HepG2 (cell line): ENCODE data around the gene EPHA2. TPM values are rescaled to one million over a fixed set of nuclear protein-coding genes. Genes with fewer than 3 reads are reported as not detected.
A peak's percentile ranks its signal among the peaks of the same experiment; 100 is the strongest.

Experiments
- BRD4 ChIP-seq: sonication (generic); formaldehyde crosslinking; IDR thresholded peaks from 2 replicates; pipeline ENCODE4 v1.4.0; 2020; ENCODE audit warnings: missing genetic modification reagents
- CBX2 ChIP-seq, 2 experiments: fragments of 200-600 bp in 1 of 2; sonication (generic); formaldehyde crosslinking in 1 of 2; IDR thresholded peaks; 2 replicates each; pipeline versions ENCODE4 v1.7.0 to v1.8.1; 2018 to 2022; ENCODE audit warnings: low read depth in 2 of 2, low read length in 1 of 2, mild to moderate bottlenecking in 1 of 2, missing genetic modification reagents in 1 of 2
- ESRRA ChIP-seq: sonication (generic); formaldehyde crosslinking; IDR thresholded peaks from 2 replicates; pipeline ENCODE4 v1.5.1; 2020; ENCODE audit warnings: mild to moderate bottlenecking, low read depth, missing genetic modification reagents
- JDP2 ChIP-seq: sonication (generic); formaldehyde crosslinking; IDR thresholded peaks from 2 replicates; pipeline ENCODE4 v1.8.1; 2022; ENCODE audit warnings: missing genetic modification reagents, borderline replicate concordance
- PHF8 ChIP-seq: sonication (generic); formaldehyde crosslinking; IDR thresholded peaks from 2 replicates; pipeline ENCODE4 v1.5.0; 2020; ENCODE audit warnings: missing genetic modification reagents
- RBM39 ChIP-seq: fragments of 200-400 bp; formaldehyde crosslinking; IDR thresholded peaks from one replicate; pipeline ENCODE4 v1.6.1; 2018; ENCODE audit warnings: antibody characterized with exemption, mild to moderate bottlenecking, low read depth, low read length; ENCODE audit not compliant: poor library complexity, severe bottlenecking
- SIN3B ChIP-seq: fragments of 150-350 bp; IDR thresholded peaks from 2 replicates; pipeline ENCODE4 v1.6.1; 2014; ENCODE audit warnings: low read length
- TMF1 ChIP-seq: sonication (generic); formaldehyde crosslinking; IDR thresholded peaks from 2 replicates; pipeline ENCODE4 v1.8.1; 2022; ENCODE audit warnings: low read depth, missing genetic modification reagents
- ZBTB7B ChIP-seq: sonication (generic); formaldehyde crosslinking; IDR thresholded peaks from 2 replicates; pipeline ENCODE4 v1.4.0; 2020; ENCODE audit warnings: missing genetic modification reagents
- ZNF12 ChIP-seq: sonication (generic); formaldehyde crosslinking; IDR thresholded peaks from 2 replicates; pipeline ENCODE4 v1.5.0; 2020; ENCODE audit warnings: missing genetic modification reagents
- ZNF143 ChIP-seq: sonication (generic); formaldehyde crosslinking; IDR thresholded peaks from 2 replicates; pipeline ENCODE4 v1.4.0; 2020; ENCODE audit warnings: missing genetic modification reagents
- ZNF33B ChIP-seq: sonication (generic); formaldehyde crosslinking; IDR thresholded peaks from 2 replicates; pipeline ENCODE4 v1.5.1; 2020; ENCODE audit warnings: mild to moderate bottlenecking, missing genetic modification reagents
- ZNF563 ChIP-seq: sonication (generic); formaldehyde crosslinking; IDR thresholded peaks from 2 replicates; pipeline ENCODE4 v1.8.0; 2022; ENCODE audit warnings: mild to moderate bottlenecking, moderate library complexity, missing genetic modification reagents
- ZNF564 ChIP-seq: sonication (generic); formaldehyde crosslinking; IDR thresholded peaks from 2 replicates; pipeline ENCODE4 v1.8.1; 2023; ENCODE audit warnings: mild to moderate bottlenecking, missing genetic modification reagents
- polyA plus RNA-seq, 8 experiments: library from polyadenylated mRNA; depleted of rRNA in 3 of 8; stranded (reverse) in 7 of 8; unstranded in 1 of 8; fragments of >200 nt; fragmentation: Illumina TruSeq in 4 of 8; extraction: Trizol in 4 of 8; gene quantifications; 2 replicates each; pipeline versions ENCODE4 v1.2.1 to v1.2.3, GENCODE V29; 2011 to 2016; ENCODE audit warnings: low read depth in 4 of 8, missing spikeins in 1 of 8, mixed read lengths in 1 of 8; ENCODE audit not compliant: insufficient read depth in 1 of 8
- total RNA-seq, 5 experiments: library from RNA; depleted of rRNA; stranded (reverse); fragments of >200 nt; fragmentation: Illumina TruSeq; extraction: Trizol; gene quantifications; 2 replicates each; pipeline ENCODE4 v1.2.3, GENCODE V29; 2016; ENCODE audit warnings: low read depth in 1 of 5
- TF ChIP-seq, protein P1 (sequence below): sonication (generic); formaldehyde crosslinking; IDR thresholded peaks from 2 replicates; pipeline ENCODE4 v1.4.0; 2020; ENCODE audit warnings: missing genetic modification reagents, borderline replicate concordance
- TF ChIP-seq, protein P2 (sequence below): sonication (generic); formaldehyde crosslinking; IDR thresholded peaks from 2 replicates; pipeline ENCODE4 v1.4.0; 2020; ENCODE audit warnings: mild to moderate bottlenecking, missing genetic modification reagents
- TF ChIP-seq, protein P3 (sequence below): sonication (generic); formaldehyde crosslinking; IDR thresholded peaks from 2 replicates; pipeline ENCODE4 v1.4.0; 2020; ENCODE audit warnings: missing genetic modification reagents, mild to moderate bottlenecking, borderline replicate concordance

Gene EPHA2
- total and polyA plus RNA-seq, 2 of the 13 experiments (the other 11 are each of a cell fraction or from before 2014, with no cell fraction given), result 33.6 to 53.6 TPM

DNA sequence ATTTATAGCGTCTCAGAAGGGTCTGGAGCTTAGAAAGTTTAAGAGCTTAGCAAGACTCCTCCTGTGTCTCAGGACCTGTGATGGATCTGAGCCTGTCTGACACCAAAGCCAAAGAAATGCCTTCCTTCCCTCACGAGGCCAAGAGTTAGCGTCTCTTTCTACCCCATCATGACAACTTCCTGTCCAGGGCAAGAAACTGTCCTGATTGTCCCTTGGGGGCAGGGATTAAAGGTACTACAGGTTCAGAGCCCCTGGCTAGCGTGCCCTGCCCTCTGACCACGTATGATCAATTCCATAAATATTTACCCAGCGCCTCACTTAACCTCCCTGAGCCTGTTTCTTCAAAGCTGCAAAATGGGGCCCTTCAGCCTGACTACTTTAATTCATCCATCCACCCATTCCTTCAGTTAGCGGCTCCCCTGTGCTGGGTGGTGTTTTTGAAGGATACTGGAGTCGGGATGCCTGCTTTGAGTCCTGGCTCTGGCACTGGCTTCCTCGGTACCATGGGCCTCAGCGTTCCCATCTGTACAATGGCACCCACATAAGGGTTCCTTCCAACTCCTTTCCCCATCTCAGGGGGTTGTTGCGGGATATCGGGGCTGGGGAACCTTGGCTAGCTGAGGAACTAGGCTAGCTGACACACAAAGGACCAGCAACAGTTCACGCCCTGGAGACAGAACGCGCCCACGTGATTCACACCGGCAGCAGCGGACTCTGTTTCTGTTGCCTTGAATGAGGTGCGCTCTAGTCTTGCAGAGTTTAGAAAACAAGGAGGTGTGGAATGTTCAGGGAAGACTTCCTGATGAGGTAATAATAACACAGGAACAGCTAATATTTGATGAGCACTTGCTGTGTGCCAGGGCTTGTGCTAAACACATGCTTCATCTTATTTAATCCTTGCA, 23.0 kb upstream of the EPHA2 start (continued):
- TF ChIP-seq ESRRA (CRISPR knock-in tag) (peak; percentile 55; the same call in 1 of the 2 replicates), CBX2 (IDR thresholded peaks at IDR 0.05; ENCODE audit: low read depth, low read length) (no peak), CBX2 (CRISPR knock-in tag; IDR thresholded peaks at IDR 0.05; ENCODE audit: low read depth) (peak; percentile 72; the same call in 1 of the 2 replicates), BRD4 (CRISPR knock-in tag) (no peak), ZNF12 (no peak), ZNF564 (no peak), SIN3B (no peak), PHF8 (CRISPR knock-in tag) (peak; percentile 20; the same call in 1 of the 2 replicates), ZNF563 (no peak; the same call in 1 of the 2 replicates), ZBTB7B (CRISPR knock-in tag) (peak; percentile 50; the same call in 1 of the 2 replicates), RBM39 (no peak), ZNF143 (no peak), ZNF33B (CRISPR knock-in tag) (peak; percentile 37; the same call in 1 of the 2 replicates), TMF1 (CRISPR knock-in tag) (0 out of 2 replicates have a peak, but pooled peaks have one; percentile 72), JDP2 (no peak)
- TF ChIP-seq, protein P1, sequence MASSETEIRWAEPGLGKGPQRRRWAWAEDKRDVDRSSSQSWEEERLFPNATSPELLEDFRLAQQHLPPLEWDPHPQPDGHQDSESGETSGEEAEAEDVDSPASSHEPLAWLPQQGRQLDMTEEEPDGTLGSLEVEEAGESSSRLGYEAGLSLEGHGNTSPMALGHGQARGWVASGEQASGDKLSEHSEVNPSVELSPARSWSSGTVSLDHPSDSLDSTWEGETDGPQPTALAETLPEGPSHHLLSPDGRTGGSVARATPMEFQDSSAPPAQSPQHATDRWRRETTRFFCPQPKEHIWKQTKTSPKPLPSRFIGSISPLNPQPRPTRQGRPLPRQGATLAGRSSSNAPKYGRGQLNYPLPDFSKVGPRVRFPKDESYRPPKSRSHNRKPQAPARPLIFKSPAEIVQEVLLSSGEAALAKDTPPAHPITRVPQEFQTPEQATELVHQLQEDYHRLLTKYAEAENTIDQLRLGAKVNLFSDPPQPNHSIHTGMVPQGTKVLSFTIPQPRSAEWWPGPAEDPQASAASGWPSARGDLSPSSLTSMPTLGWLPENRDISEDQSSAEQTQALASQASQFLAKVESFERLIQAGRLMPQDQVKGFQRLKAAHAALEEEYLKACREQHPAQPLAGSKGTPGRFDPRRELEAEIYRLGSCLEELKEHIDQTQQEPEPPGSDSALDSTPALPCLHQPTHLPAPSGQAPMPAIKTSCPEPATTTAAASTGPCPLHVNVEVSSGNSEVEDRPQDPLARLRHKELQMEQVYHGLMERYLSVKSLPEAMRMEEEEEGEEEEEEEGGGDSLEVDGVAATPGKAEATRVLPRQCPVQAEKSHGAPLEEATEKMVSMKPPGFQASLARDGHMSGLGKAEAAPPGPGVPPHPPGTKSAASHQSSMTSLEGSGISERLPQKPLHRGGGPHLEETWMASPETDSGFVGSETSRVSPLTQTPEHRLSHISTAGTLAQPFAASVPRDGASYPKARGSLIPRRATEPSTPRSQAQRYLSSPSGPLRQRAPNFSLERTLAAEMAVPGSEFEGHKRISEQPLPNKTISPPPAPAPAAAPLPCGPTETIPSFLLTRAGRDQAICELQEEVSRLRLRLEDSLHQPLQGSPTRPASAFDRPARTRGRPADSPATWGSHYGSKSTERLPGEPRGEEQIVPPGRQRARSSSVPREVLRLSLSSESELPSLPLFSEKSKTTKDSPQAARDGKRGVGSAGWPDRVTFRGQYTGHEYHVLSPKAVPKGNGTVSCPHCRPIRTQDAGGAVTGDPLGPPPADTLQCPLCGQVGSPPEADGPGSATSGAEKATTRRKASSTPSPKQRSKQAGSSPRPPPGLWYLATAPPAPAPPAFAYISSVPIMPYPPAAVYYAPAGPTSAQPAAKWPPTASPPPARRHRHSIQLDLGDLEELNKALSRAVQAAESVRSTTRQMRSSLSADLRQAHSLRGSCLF (CRISPR knock-in tag), result no peak
- TF ChIP-seq, protein P2, sequence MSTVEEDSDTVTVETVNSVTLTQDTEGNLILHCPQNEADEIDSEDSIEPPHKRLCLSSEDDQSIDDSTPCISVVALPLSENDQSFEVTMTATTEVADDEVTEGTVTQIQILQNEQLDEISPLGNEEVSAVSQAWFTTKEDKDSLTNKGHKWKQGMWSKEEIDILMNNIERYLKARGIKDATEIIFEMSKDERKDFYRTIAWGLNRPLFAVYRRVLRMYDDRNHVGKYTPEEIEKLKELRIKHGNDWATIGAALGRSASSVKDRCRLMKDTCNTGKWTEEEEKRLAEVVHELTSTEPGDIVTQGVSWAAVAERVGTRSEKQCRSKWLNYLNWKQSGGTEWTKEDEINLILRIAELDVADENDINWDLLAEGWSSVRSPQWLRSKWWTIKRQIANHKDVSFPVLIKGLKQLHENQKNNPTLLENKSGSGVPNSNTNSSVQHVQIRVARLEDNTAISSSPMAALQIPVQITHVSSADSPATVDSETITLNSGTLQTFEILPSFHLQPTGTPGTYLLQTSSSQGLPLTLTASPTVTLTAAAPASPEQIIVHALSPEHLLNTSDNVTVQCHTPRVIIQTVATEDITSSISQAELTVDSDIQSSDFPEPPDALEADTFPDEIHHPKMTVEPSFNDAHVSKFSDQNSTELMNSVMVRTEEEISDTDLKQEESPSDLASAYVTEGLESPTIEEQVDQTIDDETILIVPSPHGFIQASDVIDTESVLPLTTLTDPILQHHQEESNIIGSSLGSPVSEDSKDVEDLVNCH (CRISPR knock-in tag), result 0 out of 2 replicates have a peak, but pooled peaks have one; percentile 65
- TF ChIP-seq, protein P3, sequence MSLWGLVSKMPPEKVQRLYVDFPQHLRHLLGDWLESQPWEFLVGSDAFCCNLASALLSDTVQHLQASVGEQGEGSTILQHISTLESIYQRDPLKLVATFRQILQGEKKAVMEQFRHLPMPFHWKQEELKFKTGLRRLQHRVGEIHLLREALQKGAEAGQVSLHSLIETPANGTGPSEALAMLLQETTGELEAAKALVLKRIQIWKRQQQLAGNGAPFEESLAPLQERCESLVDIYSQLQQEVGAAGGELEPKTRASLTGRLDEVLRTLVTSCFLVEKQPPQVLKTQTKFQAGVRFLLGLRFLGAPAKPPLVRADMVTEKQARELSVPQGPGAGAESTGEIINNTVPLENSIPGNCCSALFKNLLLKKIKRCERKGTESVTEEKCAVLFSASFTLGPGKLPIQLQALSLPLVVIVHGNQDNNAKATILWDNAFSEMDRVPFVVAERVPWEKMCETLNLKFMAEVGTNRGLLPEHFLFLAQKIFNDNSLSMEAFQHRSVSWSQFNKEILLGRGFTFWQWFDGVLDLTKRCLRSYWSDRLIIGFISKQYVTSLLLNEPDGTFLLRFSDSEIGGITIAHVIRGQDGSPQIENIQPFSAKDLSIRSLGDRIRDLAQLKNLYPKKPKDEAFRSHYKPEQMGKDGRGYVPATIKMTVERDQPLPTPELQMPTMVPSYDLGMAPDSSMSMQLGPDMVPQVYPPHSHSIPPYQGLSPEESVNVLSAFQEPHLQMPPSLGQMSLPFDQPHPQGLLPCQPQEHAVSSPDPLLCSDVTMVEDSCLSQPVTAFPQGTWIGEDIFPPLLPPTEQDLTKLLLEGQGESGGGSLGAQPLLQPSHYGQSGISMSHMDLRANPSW, result no peak
